GM11168 (cell line): ENCODE measurements around the gene ABCA2.

Experiments used
- in situ Hi-C: fragments of 300-500 bp; cut with MboI; formaldehyde crosslinking; loops from one replicate; pipeline ENCODE4 v1.12.0; 2022; ENCODE audit warnings: low sequenced_read_pairs; ENCODE audit not compliant: unreplicated experiment

ABCA2 gene

DNA sequence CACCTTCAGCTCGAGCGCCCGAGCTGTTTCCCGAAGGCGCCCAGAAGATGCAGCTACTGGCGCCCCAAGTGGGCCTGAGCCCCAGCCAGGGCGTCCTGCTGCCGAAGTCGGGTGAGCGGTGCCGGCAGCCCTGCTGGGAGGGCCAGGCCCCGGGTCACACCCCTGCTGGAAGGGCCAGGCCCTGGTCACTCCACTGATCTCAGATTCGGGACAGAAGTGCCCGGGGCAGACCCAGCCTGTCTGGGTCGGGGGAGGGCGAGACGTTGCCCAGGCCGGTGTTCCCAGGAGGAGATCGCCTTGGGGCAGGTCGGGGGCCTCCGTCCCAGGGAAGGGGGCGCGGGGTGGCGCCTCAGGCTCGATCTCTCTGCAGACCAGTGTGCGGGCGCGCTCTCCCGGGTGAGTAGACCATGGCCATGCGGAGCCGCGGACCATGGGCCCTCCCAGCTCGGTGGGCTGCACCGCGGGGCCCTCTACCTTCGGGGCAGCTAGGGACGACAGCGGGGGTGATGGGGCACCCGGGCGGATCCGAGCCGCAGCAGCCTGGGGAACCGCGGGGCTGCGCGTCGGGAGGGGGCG, 42.9 kb downstream of the ABCA2 start:
- in situ Hi-C loops: no loop called here

DNA sequence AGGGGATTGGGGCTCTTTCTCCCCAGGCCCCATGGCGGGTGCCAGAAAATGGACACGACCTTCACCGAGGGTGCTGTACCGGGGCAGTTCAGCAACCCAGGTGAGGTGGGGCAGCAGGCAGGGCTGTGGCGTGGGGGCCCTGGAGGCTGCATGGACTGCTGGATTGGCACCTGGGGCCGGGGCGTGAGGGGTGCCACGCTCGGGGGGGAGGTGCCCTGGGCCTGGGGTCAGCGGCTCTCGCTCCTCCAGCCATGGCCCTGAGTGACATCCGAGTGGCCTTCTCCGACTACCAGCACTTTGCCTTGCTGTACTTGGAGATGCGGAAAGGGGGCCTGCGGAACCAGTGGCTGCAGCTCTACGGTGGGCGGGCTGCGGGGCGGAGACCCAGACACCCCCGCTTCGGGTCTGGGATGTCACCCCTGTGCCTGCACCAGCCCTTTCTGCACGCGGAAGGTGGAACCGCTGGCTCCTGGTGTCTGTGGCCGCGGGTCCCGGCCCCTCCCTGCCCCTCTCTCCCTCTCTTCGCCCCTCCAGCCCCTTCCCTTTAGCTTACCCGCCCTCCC, 43.5 kb downstream of the ABCA2 start:
- in situ Hi-C loops: no loop called here

DNA sequence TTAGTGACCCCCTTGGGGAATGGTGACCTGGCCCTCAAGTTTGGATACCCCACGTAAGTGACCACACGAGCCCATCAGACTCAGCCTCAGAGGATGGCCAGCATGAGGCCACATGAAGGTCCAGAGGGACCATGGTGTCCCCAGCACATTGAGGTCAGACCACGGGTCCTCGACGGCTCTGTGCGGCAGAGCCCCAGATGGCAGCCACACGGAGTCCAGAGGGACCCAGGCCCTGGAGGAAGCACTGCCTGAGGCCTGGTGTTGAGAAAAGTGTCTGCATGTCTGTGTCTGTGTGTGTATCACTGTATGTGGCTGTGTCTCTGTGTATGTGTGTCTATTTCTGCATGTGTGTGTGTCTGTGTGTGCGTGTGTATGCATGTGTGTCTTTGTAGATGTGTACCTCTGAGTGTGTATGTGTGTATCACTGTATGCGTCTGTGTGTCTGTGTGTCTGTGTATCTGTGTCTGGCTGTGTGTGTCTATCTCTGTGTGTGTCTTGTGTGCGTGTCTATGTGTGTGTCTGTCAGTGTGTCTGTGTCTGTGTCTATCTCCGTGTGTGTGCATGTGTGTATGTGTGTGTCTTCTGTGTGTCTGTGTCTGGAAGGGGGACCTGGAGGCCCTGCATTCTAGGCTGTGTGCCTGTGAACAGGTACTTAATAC, 44.3 kb downstream of the ABCA2 start:
- in situ Hi-C loops: no loop called here

DNA sequence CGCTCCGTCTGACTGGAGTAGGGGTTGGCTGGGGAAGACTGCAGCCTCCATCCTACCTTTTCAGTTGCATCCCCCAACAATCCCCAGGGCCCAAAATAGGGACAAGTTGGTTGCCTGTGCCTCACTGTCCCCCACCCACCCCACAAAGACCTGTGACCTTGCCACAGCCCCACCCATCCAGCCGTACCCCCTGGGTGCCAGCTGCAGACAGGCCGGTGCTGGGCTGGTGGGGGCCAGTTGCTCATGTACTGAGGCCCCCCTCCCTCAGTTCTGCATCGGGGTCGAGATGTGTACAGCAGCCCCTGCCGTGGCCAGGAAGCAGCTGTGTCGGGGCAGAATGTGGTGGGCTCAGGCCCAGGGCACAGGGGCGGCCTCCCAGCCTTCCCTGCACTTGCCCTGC, 44.9 kb downstream of the ABCA2 start:
- in situ Hi-C loops: no loop called here

DNA sequence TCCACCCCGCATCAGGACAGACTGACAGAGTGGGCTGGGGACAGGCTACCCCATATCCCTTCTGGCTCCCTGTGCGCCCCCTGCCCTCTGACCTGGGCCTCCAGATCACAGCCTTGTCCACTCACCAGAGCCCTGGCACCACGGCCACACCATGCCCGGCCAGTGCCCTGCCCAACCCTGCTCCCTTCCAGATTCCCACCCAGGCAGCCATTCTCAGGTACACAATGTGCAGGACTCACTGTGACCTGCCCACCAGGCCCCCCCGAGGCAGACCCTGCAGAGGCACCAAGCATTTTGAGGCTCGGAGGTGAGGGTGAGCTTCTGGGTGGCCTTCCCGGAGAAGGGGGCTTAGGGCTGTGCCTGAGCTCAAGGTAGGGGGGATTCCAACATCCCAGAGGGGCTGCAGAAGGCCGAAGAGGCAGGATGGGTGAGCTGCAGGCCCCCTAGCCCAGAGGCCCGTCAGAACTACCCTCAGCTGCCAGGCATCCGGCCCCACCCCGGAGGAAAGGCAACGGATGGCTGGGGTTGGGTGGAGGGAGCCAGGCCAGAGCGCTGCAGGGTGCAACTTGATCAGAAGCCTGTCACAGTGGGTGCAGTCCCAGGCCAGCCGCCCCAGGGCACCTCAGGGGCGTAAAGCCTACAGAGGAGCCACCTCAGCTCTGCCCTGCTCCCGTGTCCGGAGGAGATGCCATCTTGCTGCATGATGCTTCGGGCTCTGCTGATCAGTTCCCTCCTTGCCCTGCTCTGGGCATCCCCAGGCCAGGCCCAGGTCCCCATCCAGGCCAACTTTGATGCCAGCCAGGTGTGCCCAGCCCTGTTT, 45.6 kb downstream of the ABCA2 start, which contains the start of gene LCNL1:
Gene LCNL1 (plus strand): TSS at position 762 of the 820 bp plus-strand sequence. CDS start 594 bp downstream, outside the sequence.
- in situ Hi-C loops: no loop called here

DNA sequence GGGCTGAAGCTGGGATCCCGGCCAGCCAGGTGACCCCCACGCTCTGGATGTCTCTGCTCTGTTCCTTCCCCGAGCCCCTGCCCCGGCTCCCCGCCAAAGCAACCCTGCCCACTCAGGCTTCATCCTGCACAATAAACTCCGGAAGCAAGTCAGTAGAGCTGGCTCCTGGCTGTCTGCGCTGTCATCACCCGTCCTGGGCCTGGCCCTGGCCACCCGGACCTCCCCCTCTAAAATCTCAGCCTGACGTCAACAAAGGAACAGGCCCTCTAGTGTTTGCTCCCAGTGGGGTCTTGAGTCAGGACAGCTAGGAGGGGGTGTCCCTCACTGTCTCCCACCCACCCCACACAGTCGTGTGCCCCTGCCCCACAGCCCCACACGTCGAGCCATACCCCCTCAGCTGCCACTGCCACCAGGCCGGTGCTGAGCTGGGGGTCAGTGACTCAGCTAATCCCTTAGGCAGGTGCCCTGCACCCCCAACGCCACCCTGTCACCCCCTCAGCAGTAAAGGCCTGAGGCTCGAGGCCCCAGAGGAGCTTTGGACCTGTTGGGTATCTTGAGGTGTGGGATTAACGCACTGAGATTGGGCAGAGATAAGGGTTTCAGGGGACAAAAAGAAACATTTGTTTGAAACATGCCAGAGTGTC, 46.3 kb downstream of the ABCA2 start:
- in situ Hi-C loops: no loop called here

DNA sequence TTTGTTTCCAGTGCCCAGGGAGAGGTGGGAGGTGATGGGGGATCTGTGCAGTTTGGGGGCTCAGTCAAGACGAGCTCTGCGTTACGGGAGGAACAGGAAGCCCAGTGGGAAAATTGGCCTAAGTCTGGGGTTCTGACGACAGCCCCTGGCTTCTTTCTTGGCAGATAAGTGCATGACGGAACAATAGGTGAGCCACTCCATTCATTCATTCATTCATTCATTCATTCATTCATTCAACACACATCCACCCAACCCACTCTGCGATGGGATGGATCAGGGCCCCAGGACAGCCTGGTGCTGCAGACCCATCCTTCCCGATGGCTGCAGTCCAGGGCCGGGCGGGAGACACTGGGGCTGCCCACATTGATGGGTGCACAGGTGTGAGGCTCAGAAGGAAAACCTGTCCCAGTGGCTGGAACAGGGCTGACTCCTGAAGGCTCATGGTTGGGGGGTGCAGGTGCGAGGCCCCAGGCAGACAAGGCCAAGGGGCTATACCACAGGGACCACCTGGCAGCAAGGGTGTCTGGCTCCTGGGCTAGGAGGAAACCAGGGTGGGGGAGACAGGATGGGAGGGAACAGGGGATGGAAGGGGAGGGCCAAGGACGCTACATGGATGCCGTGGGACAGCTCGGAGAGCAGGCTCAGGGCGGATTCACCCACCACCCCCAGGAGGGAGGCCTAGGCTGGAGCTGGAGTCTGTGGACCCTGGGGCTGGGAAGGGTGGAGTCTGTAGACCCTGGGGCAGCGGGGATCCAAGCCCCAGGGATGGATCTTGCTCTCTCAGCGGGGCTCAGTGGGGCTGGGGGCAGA, 47.2 kb downstream of the ABCA2 start:
- in situ Hi-C loops: no loop called here

DNA sequence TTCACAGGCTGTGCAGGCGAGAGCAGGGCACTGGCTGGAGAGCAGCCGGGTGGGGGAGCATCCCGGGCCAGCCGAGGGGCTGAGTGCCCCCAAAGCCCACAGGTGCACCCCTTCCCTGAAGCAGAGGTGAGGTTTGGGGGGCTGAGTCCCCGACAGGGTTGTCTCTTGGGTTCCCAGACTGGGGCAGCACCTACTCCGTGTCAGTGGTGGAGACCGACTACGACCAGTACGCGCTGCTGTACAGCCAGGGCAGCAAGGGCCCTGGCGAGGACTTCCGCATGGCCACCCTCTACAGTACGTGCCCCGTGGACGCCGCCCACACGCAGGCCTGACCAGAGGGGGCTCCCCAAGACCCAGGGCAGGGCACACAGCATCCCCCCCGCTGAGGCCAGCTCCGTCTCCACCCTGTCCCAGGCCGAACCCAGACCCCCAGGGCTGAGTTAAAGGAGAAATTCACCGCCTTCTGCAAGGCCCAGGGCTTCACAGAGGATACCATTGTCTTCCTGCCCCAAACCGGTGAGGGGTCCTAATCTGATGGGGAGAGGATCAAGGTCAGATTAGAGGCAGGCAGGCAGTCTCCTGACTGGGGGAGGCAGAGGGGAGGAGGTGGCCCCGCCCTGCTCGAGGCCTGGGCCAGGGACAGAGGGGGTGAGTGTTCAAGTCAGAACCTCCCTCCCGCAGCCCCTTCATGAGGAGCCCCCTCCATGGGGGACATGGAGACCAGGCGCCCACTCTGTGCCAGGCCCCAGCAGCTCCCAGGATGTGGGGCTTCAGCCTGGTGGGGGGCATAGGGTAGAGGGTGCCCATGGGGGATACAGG, 48.1 kb downstream of the ABCA2 start:
- in situ Hi-C loops: no loop called here

DNA sequence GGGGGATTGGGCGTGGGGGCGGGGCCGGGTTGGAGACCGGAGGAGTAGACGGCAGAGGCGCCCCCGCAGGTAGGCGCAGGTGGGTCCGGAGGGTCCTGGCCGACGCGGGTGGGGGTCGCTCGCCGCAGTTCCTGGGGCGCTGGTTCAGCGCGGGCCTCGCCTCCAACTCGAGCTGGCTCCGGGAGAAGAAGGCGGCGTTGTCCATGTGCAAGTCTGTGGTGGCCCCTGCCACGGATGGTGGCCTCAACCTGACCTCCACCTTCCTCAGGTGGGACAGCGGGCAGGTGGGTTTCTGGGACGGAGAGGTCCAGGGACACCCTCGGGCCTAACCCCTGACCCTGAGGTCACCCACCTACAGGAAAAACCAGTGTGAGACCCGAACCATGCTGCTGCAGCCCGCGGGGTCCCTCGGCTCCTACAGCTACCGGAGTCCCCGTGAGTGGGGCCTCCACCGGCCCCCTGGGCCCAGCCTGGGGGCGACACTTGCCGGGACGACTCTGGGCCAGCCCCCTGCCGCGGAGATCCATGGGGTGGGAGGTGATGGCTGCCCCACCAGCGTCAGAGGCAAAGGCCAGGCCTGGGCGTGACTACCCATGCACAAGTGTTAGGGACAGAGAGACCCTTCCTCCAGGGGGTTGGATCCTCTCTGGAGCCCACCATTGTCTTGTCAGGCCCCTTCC, 49.0 kb downstream of the ABCA2 start:
- in situ Hi-C loops: no loop called here

DNA sequence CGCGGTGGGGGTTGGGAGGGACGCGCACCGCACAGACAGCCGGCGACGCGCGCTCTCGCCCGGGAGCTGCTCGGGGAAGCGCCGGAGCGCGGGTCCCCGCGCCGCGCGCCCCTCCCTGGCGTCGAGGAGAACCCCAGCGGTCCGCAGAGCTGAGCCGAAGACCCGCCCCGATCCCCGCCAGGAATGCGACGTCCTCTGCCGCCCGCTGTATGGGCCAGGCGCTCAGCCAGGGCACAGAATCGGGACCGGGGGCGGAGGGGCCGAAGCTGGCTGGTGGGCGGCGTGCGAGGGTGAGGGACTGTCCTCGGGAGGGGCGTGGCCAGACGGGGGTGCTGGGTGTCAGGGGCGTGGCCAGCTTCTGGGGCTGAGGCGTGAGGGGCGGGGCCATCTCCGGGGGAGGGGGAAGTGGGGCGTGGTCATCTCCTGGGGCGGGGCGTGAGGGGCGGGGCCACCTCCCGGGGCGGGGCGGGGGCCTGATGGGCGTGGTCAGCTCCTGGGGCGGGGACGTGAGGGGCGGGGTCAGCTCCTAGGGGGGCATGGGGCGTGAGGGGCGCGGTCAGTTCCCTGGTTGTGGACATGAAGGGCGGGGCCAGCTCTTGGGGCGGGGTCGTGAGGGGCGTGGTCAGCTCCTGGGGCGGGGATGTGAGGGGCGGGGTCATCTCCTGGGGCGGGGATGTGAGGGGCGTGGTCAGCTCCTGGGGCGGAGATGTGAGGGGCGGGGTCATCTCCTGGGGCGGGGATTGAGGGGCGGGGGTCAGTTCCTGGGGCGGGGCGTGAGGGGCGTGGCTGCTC, 49.8 kb downstream of the ABCA2 start:
- in situ Hi-C loops: no loop called here

DNA sequence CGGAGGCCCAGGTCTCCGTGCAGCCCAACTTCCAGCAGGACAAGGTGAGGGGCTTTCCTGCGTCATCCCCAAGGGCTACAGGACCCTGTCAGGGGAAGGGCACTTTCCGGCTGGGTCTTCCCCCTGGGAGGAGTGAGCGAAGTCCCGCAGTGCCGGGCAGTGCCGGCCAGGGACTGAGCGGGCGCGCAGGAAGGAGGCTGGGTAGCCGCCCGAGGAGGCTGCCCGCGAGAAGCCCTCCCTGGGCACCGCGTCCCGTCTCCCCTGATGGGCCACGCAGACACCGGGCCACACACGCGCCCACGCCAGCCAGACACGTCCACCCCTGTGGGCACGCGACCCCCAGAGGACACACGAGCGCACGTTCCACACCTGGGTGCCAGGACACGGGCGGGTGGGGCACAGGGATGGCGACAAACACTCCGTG, 50.4 kb downstream of the ABCA2 start:
- in situ Hi-C loops: no loop called here

DNA sequence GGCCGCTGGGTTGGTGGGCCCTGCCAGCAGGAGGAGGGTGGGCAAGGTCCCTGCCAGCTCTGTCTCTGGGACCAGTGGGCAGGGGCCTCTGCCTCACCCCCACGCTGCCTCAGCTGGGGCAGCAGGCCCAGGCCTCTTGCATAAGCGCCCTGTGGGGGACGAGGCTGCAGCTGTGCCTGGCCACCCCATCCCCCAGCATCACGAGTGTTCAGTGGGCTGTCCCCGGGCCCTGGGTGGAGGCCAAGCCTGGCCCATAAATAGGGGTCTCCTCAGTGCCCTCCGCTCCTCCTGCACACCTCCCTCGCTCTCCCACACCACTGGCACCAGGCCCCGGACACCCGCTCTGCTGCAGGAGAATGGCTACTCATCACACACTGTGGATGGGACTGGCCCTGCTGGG, 50.8 kb downstream of the ABCA2 start, which contains the start of gene PTGDS:
Gene PTGDS (plus strand): TSS at position 282 of the 400 bp plus-strand sequence. CDS start 75 bp downstream, at position 357.
- in situ Hi-C loops: no loop called here

DNA sequence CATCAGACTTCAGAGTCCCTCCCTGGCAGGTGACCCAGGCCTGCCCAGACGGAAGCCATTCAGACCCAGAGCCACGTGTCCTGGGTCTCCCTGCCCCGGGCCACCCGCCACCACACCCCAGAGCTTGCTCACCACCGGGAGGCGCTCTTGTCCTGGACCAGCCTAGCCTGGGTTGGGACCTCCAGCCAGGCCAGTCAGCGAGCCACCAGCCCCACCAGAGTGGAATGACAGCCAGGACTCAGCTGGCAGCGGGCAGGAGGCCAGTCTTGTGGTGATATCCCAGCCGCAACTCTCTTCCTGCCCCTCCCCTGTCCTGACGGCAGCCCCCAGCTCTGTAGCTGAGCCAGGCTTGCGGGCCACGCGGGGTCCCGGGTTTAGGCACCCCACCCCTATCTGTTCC, 52.4 kb downstream of the ABCA2 start:
- in situ Hi-C loops: no loop called here

DNA sequence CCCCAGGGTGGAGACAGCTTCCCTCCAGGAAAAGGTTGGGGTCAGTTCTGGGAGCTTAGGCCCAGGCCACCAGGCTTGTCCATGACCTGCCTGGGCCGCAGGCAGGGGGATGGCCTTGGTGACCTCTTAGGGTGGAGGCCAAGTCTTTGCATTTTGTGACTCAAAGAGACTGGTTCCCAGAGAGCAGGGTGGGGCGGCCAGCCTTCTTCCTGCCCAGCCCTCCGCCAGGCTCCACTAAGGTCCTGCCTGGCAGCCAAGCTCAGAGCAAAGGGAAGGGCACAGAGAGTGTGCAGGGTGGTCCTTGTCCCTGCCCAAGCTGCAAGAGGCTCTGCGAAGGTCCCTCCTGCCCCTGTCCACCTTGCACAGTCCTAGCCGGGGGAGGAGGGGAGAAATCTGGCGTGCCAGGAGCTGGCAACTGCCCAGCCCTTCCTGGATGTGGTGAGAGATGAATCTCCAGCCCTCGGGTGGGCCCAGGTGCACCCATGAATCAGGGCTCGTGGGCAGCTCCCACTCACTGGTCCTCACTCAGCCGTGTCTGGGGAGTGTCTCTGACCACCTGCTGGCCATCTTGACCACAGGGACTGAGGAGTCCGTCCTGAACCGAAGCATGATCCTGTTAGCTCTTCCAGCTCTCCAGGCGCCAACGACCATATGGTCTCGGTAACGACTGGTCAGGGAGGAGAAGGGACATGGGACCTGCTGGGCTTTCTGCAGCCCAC, 53.1 kb downstream of the ABCA2 start:
- in situ Hi-C loops: no loop called here

DNA sequence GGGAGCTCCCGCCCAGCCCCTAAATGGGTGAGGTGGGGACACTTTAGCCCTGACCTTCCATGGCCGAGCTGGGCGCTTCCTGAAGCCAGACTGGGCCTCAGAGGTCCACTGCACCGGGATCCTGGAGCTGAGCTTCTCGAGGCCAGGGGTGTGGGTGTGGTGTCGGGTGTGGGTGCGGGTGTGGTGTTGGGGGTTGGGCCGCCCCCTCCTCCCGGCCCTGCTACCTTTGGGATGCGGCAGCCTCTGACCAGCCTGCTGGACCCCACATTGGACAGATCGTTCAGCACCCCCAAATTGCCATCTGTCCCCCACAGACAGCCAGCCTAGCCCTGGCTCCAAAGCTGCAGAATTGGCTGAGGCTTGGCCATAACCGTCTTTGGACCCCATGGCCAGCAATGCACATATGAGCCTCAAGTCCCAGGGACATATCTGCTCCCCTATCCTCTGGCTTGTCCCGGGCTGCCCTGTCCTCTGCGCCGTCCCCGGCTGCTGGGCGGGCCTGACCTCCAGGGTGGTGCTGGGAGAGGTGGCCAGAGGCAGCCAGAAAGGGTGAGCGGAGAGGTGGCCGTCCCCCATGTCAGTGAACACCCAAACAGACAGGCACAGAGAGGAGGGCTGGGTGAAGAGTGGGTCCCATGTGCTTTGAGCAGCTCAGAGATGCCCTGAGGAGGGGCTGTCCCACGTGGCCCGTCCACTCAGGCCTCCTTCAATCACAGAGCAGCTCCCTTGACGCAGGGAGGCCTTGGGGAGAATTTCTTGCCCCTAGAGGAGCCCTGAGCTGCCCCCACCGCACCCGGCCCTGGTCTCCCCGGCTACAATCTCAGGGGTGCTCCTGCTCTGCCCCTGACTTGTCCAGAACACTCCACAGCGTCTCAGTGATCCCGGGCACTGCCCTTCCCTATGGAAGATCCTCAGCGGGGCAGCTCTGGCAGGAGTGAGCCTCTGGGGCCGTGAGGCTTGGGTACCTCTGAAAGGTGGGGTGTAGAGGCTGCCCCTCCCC, 54.1 kb downstream of the ABCA2 start:
- in situ Hi-C loops: no loop called here

DNA sequence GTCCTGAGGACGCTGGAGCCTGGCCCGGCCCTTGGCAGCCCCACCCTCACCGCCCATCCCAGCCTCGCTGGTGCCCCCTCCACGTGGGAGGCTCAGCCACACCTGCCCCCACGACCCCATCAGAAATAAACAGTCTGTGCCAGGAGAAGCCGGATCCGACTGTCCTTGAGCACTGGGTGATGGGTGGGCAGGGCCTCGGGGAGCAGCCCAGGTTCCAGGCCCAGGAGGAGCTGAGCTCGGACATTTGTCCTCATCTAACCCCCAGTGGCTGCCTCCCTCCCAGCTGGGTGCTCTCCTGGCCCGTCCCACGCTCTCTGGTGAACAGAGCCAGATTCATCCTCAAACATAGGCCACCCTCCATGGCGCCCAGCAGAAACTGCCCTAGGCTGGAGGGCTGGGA, 55.3 kb downstream of the ABCA2 start:
- in situ Hi-C loops: no loop called here
